Right lung (tissue), 5 donors: Measurements from ENCODE around the gene RFX3. TPM values are rescaled to one million over a fixed set of nuclear protein-coding genes. Genes with fewer than 3 reads are reported as not detected.

Experiments
- DNase-seq, 2 donors: peaks; one replicate each; pipeline ENCODE4 v3.0.0-alpha.2; 2013
- polyA plus RNA-seq, 5 donors: library from polyadenylated mRNA; unstranded; fragments of 120-200 nt; gene quantifications; one replicate each; pipeline versions ENCODE4 v1.2.1 to v1.2.3, GENCODE V29; 2013; ENCODE audit warnings: inconsistent platforms in 1 of 5, low replicate concordance in 1 of 5; ENCODE audit not compliant: insufficient read length in 5 of 5, insufficient read depth in 1 of 5

Gene RFX3
- polyA plus RNA-seq, 5 donors: 10.7 to 21.3 (median 19.6) TPM

DNA sequence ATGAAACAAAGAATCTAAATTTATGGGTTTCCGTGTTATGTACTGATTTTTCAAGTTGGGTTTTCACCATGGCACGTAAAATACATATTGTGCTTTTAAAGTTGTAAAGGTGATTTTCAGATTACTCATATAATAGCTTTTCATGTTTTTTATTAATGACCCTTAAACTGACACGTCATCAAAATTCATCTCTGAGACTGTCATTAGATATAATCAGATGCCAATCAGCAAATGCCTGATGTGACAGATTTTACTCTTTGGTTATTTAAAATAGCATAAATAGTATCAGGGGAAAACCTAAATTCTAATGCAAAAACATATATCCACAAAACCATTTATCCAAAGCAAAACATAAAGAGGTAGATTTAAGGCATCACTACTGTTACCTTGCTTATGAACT is 11.0 kb downstream of the RFX3 start:
- DNase-seq: no peak

GRCh38 chr9:3513265-3513818 is 12.5 kb downstream of the RFX3 start:
- DNase-seq: no peak

DNA sequence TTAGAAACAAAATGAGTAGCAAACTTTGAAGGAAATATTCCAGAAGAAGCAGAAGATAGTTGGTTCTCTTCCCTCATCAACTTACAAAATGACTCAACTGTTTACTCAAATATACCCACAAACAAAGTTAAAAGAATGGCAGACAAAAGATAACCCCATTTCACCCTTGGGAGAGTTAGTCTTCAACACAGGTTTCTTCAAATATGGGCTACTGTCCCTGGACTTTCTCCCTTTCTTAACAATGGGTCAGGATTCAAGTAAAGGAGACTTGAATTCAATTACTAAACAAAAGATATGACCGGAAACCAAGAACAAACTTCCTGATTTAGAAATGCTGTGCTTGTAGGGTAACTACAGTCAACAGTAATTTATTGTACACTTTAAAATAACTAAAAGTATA is 14.2 kb downstream of the RFX3 start:
- DNase-seq: no peak

DNA sequence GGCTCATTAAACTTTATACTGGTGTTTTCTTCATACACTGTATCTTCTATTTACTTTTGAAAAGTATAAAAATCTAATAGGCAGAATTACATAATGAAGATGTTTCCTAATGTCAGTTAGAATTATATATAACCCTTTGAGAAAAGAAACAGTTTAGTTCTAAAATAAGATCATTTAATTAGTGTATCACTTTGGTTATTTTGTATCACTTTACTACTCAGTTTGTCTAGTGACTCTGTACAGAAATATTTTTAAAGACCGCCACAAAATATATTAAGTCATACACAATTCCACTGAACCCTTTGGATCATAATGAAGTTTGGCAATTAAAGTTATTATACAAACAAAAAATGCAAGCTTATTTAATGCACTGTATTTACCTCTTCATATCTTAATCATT is 15.0 kb downstream of the RFX3 start:
- DNase-seq: no peak

- no peak for DNase-seq
These were observed 15.9 kb downstream of the RFX3 start for GRCh38 chr9:3509926-3510325.

DNA sequence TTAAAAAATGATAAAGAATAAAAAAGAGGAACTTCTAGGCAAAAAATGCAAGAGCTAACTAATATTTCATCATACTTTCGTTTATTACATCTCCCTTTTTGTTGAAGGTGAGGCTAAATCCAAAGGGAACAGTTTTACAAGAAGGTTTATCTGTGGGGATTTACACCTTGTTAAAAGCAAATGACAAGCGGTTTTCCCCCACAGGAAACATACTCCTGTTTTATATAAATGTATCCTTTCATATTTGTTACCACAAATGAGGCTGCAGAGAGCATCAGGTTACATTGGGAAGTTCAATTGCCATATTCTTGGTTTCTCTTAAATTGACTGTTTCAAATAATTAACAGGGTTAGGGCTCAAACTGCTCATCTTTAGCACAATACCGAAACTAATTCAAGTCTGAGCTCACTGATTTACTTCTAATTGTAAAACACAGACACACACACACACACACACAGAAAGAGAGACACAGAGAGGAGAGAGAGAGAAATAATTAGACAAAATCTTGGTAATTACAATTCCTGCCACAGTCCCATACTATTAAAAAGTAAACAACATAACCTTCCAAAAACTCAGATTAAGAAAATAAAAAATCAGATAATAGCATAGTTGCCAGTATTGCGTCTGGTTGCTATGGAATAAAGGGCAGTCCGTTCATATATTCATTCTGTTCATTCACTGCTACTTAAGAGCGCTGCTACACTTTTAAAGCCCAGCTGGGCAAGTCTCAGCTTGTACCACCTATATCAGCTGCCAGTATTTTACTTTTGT is 17.1 kb downstream of the RFX3 start:
- DNase-seq: no peak

DNA sequence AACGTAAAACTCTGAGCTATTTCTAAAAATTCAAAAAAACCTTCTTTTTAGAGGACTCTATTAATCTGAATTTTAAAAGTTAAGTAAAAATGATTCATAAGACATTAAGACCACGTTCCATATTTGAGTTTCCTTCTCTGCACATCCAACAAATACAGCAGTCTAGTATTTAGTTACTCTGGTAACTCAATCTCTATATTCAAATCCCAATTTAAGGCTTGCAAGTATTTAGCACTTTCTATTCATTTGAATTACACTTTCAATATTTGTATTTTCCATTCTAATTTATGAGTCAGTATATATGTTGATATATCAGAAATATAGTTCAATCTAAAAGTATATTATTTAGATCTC is 17.7 kb downstream of the RFX3 start:
- no peak for DNase-seq

- DNase-seq: no peak
These were observed 18.3 kb downstream of the RFX3 start for GRCh38 chr9:3507395-3508077.

DNA sequence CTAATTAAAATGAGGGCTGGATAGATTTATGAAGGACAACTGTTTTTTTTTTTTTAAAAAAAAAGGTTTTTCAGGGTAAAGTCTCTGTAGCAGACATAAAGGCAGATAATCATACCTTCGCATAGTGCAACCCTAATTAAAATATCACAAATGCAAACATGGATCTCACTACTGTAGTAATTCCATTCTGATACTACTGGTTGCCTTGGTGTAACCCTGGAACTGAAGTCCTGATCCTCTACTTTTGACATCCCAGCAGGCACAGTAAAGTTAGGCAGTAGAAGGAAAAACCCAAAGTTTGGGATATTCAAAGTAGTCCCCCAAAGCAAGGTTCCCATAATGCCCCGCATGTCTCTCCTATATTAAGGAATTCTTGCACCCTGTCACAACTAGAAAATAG is 19.6 kb downstream of the RFX3 start:
- DNase-seq: no peak

- DNase-seq: no peak
These were observed 23.0 kb downstream of the RFX3 start for GRCh38 chr9:3502560-3503398.

- no peak for DNase-seq
These were observed 25.8 kb downstream of the RFX3 start for GRCh38 chr9:3500044-3500443.

- DNase-seq: no peak
These were observed 27.1 kb downstream of the RFX3 start for GRCh38 chr9:3498691-3499090.

GRCh38 chr9:3497857-3498256 is 27.9 kb downstream of the RFX3 start:
- no peak for DNase-seq

DNA sequence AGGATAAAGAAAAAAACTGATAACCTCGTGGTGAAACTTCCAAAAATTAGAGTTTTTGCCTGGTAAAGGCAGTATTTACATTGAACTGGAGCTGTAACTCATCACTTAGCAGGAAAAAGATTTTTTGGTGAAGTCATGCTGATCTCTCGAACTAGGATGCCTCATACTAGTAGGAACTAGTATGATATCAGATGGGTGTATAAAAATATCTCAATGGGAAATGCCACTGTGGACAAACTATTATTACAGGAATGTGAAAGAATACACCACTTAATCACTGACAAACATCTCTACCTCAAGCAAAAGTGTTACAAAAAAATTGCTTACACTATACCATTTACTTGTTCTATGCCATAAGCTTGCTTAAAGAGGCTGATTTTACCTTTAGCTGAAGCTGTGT is 28.4 kb downstream of the RFX3 start:
- DNase-seq: no peak

- no peak for DNase-seq
These were observed 29.9 kb downstream of the RFX3 start for GRCh38 chr9:3495855-3496254.

GRCh38 chr9:3492214-3492613 is 33.6 kb downstream of the RFX3 start:
- no peak for DNase-seq

- no peak for DNase-seq
These were observed 34.4 kb downstream of the RFX3 start for GRCh38 chr9:3491450-3491849.

- DNase-seq: no peak
These were observed 34.8 kb downstream of the RFX3 start for GRCh38 chr9:3490957-3491356.

DNA sequence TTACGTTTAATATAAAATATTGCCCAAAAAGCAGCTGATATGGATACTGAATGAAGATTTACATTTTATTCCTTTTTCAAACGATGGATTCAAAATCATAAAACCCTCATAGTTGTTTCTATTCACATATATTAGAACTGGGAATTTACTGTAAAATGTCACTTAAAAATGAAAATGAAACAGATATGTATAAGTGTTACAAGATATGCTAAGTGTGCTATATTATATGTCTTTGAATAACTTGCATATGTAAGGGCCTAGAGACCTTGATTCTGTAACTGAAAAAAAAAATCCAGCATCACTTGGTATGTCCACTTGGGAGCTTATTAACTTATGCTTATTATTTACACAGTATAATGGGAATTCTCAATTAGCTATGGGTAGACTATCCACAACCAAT is 43.2 kb downstream of the RFX3 start:
- DNase-seq: no peak

- no peak for DNase-seq
These were observed 45.5 kb downstream of the RFX3 start for GRCh38 chr9:3480353-3480655.

- no peak for DNase-seq
These were observed 46.1 kb downstream of the RFX3 start for GRCh38 chr9:3479514-3480352.

GRCh38 chr9:3478549-3478953 is 47.2 kb downstream of the RFX3 start:
- DNase-seq: no peak
